ENCODE measurements around the gene CES1.
"Not testable (repeated sequence)": the region's sequence is repeated elsewhere in the genome, so short reads cannot be mapped to it uniquely, and the experiment has no call there.

- not testable (repeated sequence) for TF ChIP-seq EZH2phosphoT487 (conservative IDR thresholded peaks at IDR 0.05; ENCODE audit: low read length); CTCF (IDR thresholded peaks at IDR 0.05; ENCODE audit: insufficient read depth, low read length, poor library complexity, severe bottlenecking)
Observed at GRCh38 chr16:55757595-55758527, 75.0 kb downstream of the CES1 start.
